ENCODE results near the gene FLNB.
A peak's percentile ranks its signal among the peaks of the same experiment; 100 is the strongest.

FLNB gene

GRCh38 chr3:58008141-58009025 is at the start of gene FLNB:
Gene FLNB (plus strand): TSS chr3:58008422. CDS start chr3:58008565, 143 bp downstream.
- peak; percentile 33 for DNase-seq

GRCh38 chr3:57958642-57959422 is 49.4 kb upstream of the FLNB start:
- DNase-seq = no peak

- DNase-seq = no peak
Measured at GRCh38 chr3:57959423-57960173, 48.6 kb upstream of the FLNB start.

- DNase-seq = no peak
Measured at GRCh38 chr3:57960174-57960505, 48.1 kb upstream of the FLNB start.

- DNase-seq = no peak
Measured at GRCh38 chr3:57961177-57961827, 46.9 kb upstream of the FLNB start.

GRCh38 chr3:57961828-57962447 is 46.3 kb upstream of the FLNB start:
- DNase-seq = no peak

- no peak for DNase-seq
Measured at GRCh38 chr3:57962448-57962834, 45.8 kb upstream of the FLNB start.

GRCh38 chr3:57963811-57964346 is 44.3 kb upstream of the FLNB start:
- no peak for DNase-seq

GRCh38 chr3:57966829-57967228 is 41.4 kb upstream of the FLNB start:
- DNase-seq = no peak

GRCh38 chr3:57967590-57967989 is 40.6 kb upstream of the FLNB start:
- no peak for DNase-seq

GRCh38 chr3:57968501-57968900 is 39.7 kb upstream of the FLNB start:
- no peak for DNase-seq

- no peak for DNase-seq
Measured at GRCh38 chr3:57971975-57972374, 36.2 kb upstream of the FLNB start.

GRCh38 chr3:57972531-57973111 is 35.6 kb upstream of the FLNB start:
- DNase-seq = no peak

- DNase-seq = no peak
Measured at GRCh38 chr3:57973715-57974477, 34.3 kb upstream of the FLNB start.

- no peak for DNase-seq
Measured at GRCh38 chr3:57974796-57975388, 33.3 kb upstream of the FLNB start.

- DNase-seq = no peak
Measured at GRCh38 chr3:57977818-57978235, 30.4 kb upstream of the FLNB start.

GRCh38 chr3:57978316-57978715 is 29.9 kb upstream of the FLNB start:
- no peak for DNase-seq

- no peak for DNase-seq
Measured at GRCh38 chr3:57980416-57980815, 27.8 kb upstream of the FLNB start.

- DNase-seq = no peak
Measured at GRCh38 chr3:57981483-57982087, 26.6 kb upstream of the FLNB start.
